ENCODE measurements around the gene ARHGAP11A.
"Not testable (repeated sequence)": the region's sequence is repeated elsewhere in the genome, so short reads cannot be mapped to it uniquely, and the experiment has no call there.

Gene ARHGAP11A, protein sequence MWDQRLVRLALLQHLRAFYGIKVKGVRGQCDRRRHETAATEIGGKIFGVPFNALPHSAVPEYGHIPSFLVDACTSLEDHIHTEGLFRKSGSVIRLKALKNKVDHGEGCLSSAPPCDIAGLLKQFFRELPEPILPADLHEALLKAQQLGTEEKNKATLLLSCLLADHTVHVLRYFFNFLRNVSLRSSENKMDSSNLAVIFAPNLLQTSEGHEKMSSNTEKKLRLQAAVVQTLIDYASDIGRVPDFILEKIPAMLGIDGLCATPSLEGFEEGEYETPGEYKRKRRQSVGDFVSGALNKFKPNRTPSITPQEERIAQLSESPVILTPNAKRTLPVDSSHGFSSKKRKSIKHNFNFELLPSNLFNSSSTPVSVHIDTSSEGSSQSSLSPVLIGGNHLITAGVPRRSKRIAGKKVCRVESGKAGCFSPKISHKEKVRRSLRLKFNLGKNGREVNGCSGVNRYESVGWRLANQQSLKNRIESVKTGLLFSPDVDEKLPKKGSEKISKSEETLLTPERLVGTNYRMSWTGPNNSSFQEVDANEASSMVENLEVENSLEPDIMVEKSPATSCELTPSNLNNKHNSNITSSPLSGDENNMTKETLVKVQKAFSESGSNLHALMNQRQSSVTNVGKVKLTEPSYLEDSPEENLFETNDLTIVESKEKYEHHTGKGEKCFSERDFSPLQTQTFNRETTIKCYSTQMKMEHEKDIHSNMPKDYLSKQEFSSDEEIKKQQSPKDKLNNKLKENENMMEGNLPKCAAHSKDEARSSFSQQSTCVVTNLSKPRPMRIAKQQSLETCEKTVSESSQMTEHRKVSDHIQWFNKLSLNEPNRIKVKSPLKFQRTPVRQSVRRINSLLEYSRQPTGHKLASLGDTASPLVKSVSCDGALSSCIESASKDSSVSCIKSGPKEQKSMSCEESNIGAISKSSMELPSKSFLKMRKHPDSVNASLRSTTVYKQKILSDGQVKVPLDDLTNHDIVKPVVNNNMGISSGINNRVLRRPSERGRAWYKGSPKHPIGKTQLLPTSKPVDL

DNA sequence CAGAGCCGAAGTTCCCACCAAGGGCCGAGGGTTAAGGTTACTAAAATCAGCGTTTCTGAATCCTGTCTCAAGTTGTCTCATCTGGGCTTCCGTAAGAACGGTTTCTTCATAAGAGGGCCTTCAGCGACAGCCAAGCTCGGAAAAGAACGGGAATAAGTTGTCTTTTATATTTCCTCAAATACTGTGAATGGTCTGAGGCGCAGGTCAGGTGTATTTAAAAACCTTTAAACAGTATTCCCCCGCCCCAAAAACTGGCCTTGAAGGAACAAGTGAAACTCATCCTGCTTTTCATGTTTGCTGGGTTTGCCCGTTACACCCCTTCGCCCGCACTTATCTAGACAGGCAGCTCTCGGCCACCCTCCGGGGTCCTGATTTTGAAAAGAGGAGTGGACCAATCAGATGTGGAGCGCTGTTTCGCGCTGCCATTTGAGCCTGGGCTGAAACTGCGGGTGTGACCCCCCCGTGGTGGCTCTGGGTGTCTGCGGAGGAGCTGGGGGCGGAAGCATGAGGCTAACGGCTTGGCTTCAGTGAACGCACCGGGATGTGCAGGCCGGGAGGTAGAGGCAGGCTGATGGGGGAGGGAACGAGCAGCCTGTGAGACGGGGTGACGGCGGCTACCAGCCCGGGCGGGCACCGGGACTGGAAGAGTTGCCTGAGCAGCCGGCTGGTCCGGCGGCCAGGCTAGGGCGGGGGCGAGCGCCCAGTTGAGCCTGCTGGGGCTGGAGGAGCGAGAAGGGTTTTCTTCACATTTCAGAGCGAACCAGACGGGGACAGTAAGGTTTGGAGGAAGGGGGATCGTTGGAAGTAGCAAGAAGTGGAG, at the start of gene ARHGAP11A:
Gene ARHGAP11A, plus strand, starts transcription at position 454 of the 820 bp plus-strand sequence. CDS start 708 bp downstream, outside the sequence.
- DNase-seq: not testable (repeated sequence)

DNA sequence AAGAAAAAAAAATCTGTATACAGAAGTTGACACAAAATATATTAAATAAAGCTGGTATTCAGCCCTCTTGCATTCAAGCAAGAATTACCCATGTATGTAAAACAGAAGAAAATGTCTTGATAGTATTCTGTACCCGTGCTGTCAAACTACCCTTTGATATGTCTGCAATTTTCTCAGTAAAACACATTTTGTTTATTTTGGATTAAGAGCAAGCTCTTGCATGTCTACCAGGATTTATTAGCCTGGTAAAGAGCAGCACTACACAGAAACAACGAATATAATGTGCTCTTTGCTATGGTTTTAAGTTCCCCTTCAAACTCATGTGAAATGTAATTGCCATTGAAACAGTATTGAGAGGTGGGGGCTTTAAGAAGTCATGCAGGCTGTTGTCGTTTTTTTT, 46.3 kb upstream of the ARHGAP11A start:
- not testable (repeated sequence) for DNase-seq

DNA sequence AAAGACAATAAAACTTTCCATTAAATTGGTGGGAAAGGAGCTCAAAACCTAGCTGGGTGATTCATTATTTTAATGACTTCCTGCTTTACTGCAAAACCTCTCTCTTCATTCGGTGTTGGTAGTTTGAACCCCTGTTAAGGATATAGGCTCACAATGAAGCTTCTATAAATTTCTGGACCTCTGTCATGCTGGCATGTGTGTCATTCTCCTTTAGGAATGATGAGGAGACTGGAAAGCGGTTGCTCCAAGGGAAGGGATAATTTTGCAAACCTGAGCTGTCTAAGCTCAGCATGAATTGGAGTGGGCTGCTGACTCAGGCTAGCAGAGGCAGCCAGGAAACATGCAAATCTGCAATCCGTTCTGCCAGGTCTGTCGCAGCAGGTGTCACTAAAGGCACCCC, 36.8 kb upstream of the ARHGAP11A start:
- not testable (repeated sequence) for DNase-seq

DNA sequence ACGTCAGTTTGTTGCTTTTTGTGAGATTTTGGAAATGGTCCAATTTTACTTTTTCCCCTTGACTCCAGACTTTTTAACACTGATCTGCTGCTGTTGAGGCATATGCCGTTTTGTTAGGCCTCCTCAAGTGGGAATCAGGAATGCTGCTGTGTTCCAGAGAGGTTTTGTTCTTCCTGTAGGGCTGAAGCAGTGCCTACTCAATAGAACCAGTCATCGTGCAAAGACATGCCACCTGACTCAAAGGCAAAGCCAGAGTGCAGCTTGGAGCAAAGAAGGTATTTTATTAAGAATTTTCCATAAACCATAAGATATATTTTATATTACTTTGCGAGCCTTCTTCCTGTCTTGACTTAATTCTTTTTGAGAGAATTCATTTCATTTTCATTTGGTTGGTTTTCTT, 29.5 kb upstream of the ARHGAP11A start:
- DNase-seq: not testable (repeated sequence)

DNA sequence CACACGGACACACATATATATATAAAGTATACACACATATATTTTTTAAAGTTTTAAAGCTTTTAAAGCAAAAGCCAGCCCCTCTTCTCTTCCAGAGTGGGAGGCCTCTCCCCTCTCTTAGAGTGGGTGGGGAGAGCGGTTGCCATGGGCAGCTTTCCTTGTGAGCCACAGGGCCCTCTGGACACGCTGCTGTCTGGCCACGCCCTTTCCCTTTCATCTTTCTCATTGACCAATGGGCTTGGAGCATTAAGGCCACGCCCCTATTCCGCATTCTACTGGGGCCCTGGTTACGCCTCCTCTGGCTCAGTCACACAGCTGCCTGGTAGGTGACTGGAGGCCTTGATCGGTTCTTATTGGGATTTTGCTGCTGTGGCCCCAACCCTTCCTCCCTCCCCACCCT, 22.2 kb upstream of the ARHGAP11A start, which contains the start of gene GOLGA8N:
Gene GOLGA8N, plus strand, starts transcription at position 306 of the 400 bp plus-strand sequence.
- not testable (repeated sequence) for DNase-seq

DNA sequence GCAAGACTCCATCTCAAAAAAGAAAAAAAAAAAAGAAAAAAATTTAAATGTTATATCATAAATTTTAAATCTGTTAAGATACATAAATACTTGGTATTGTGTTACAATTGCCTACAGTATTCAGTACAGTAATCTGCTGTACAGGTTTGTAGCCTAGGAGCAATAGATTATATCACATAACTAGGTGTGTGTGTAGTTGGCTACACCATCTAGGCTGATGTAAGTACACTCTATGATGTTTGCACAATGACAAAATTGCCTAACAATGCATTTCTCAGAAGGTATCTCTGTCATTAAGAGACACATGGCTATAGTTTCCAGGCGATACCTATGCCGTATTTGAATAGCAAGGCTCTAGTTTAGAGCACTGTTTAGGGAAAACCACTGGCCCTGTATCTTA, 5.8 kb upstream of the ARHGAP11A start:
- not testable (repeated sequence) for DNase-seq

DNA sequence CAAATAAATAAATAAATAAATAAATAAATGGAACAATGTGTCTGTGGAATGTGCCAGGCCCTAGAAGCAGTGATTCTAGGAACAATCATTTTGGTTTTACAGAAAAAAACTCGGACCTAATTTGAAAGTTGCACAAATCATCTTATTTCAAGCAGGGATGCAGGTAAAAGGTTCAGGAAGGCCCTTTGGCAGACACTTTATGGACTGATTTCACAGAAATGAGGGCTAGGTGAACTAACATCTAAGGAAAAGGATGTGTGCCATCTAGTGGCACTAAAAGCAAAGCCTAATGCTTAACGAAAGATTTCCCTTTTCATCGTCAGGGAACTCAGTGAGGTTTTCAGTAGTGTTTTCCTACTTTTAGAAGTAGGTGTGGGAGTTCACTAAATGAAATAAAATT, 4.6 kb upstream of the ARHGAP11A start:
- not testable (repeated sequence) for DNase-seq

DNA sequence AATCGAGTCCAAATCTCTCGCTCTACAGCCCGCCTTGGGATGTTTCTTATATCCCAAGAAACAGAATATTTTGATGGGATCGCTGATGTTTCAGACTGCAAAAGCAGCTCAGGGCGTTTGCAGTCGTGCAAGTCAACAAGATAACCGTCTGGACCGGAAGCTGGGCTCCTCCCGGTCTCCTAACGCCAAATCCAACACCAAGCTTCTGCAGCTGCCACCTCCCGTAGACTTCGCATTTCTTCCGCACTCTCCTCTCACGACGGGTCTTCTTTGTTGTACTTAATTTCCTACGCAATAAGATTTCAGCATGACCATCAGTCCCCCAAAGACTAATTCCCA, 623 bp upstream of the ARHGAP11A start:
- not testable (repeated sequence) for DNase-seq

DNA sequence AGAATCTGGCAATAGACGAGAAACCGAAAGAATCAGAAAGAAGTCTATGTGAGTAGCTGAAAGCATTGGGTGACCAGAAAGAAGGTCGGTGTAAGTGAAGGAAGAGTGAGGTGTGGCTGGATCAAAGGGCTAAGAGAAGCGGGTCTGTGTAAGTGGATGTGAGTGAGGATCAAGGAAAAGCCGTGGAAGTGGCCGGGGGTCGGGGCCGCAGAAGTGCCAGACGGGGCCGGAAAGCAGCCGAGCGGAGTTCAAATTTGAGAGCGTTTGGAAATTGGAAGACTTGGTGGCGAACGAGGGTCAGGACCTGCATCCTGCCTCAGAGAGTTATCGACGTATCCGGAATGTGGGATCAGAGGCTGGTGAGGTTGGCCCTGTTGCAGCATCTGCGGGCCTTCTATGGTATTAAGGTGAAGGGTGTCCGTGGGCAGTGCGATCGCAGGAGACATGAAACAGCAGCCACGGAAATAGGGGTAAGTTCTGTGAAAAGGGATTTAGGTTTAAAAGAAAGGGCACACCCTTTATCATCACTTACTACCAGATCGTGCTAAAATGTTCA, 645 bp downstream of the ARHGAP11A start:
- DNase-seq: not testable (repeated sequence)

DNA sequence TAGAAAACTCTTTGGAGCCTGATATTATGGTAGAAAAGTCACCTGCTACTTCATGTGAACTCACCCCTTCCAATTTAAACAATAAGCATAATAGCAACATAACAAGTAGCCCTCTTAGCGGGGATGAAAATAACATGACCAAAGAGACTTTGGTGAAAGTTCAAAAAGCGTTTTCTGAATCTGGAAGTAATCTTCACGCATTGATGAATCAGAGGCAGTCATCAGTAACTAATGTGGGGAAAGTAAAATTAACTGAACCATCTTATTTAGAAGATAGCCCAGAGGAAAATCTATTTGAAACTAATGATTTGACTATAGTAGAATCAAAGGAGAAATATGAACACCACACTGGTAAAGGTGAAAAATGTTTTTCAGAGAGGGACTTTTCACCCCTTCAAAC, 21.1 kb downstream of the ARHGAP11A start:
- DNase-seq: no peak

DNA sequence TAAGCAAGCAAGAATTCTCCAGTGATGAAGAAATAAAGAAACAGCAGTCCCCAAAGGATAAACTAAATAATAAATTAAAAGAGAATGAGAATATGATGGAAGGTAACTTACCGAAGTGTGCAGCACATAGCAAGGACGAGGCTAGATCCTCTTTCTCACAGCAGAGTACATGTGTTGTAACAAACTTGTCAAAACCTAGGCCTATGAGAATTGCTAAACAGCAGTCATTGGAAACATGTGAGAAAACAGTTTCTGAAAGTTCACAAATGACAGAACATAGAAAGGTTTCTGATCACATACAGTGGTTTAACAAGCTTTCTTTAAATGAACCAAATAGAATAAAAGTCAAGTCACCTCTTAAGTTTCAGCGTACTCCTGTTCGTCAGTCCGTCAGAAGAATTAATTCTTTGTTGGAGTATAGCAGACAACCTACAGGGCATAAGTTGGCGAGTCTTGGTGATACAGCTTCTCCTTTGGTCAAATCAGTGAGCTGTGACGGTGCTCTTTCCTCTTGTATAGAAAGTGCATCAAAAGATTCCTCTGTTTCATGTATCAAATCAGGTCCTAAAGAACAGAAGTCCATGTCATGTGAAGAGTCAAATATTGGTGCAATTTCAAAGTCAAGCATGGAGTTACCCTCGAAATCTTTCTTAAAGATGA, 21.7 kb downstream of the ARHGAP11A start:
- DNase-seq: no peak

DNA sequence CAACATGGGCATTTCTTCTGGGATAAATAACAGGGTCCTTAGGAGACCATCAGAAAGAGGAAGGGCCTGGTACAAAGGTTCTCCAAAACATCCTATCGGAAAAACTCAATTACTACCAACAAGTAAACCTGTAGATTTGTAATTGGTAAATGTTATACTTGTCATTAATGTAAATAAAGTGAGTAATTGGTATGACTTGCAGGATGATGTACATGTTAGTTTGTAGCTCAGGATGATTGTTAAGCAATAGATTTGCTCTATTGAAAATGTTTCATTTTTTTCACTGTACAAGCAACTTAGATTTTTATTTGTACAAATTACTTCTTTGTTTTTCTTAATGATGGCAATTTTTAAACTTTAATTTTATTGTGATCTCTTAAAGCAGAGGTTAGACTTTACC, 22.4 kb downstream of the ARHGAP11A start:
- no peak for DNase-seq

DNA sequence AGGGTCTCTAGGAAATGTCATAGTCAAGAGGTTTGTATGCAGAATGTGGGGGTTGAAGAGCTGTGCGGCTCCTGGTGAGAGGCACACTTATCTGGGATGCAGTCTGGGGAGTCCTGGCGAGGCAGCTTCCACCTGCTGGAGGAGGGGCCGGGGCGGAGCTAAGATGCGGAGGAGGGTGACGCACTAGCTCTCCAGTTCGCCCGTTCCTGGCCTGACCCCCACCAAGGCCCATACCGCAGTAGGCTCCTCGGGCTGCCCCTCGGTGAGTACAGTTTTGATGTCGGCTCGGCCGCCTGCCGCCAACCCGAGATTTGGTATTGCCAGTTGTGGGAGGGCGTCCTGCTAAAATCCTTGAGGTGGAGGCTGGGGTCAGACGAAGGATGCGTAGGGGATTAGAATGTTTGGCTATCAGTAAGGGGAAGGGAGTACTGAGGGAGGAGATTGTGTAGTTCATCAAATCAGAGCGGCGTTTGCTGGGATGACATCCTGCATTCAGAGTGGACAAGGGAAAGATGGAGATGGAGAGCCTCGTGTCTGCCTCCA, 26.3 kb downstream of the ARHGAP11A start, which contains the start of gene SCG5:
Gene SCG5, plus strand, starts transcription at position 194 of the 543 bp plus-strand sequence. CDS start 1,883 bp downstream, outside the sequence.
- peak; percentile 83 for DNase-seq

DNA sequence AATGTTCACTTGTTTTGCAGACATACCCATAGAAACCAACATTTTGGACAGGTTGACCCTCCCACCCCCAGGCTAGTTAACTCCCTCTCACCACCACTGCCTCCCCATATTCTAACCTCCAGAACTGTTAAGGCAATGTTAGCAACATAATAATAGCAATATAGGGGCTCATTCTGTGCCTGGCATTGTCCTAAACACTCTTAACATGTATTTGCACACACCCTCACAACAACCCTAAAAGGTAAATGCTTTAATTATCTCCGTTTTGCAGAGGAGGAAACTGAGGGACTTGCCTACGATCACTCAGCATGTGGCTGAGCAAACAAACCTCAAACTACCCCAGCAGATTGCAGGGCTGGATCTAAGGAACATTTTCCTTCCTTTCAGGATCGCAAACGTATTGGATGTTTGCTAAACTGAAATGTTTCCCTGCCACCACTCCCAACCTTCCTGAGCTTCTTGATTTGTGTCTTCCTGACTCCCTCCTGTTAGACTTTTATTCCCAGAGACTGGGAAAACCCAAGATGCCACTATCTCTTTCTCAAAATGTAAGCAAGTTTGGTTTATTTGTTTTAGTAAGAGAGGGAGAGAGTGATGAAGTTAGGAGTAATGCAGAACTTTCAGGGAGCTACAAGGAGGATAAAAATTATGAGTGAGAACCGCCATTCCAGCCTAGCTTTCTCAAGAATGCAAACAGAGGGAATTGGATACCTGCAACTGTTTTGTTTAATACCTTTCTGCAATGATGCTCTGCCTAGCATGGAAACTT, 27.5 kb downstream of the ARHGAP11A start:
- no peak for DNase-seq

DNA sequence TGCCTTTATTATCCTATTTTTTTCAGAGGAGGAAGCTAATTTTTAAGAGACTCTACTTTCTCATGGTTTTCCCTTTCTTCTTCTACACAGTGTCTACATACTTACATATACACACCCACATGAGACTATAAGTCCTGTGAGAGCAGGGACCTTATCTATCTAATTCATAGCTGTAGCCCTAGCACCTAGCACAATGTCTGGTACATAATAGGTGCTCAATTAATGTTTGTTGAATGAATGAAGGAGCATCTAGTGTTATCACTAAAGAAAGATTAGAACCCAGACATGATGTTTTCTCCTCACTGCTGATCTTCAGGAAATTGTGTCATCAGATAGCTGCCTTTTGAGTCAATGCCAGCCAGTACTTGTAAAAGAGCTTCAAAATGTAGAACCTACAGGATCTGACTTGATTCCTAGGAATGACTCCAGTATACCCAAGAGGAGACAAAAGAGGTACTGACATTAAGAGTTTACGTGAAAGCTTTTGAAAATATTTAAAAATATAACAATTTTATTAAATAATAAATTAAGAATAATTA, 28.7 kb downstream of the ARHGAP11A start:
- DNase-seq: no peak

DNA sequence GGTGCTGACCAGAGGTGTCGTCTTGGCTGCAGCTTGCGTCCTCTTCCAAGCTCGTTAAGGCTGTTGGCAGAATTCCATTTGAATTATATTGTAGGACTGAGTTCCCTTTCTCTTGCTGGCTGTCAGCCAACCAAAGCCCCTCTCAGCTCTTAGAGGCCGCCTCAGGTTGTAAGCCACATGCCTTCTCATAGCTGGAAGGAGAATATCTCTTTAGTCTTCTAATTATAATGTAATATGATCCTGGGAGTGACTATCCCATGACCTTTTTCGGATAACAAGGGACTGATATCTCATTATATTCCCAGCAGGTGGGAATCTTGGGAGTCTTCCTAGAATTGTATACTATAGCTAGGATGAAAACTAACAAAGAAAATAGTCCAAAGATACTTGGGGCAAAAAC, 31.0 kb downstream of the ARHGAP11A start:
- DNase-seq: no peak

DNA sequence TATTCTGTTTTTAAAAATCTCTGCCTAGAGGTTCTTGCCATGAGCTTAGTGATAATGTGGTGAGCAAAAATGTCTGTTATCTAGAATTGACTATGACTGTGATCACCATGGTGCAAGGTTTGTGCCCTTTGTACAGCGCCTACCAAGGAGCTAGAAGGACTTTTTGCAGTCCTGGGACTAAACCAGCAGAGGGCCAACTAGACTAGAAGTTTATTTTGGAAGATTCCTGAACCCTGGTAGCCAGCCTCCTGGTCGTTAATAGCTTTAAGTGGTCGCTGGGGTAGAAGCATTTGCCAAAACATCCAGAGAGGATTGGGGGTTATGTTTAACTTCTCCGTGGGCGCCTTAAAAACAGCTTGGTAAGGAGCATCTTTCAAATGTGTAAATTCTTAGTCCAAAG, 34.0 kb downstream of the ARHGAP11A start:
- DNase-seq: no peak

DNA sequence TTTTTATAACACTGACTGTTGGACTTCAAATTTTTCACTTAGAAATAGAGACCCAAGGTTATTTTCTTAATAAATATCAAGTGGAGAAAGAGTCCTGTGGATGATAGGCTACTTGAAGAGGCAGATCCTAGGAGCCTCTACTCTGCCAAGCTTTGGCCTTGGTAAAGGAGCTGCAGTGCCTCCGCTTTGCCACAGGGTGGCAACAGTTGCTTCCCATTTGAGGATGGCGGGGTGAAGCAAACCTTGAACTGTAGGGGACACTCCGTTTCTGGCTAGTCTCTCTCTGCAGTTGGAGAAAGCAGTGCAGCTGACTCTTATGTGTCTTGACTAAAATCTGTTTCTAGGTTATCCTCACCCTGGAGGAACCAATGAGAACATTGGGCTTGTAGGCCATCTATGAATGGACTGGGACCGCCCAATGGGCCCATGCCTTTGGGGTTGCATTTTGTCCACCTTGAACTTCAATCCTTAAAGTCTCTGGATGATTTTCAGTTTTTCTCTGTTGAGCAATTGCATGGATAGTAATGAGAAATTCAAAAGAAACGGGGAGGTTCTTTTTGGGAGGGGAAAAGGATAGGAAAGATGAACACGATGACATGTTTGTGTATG, 36.0 kb downstream of the ARHGAP11A start:
- DNase-seq: no peak

DNA sequence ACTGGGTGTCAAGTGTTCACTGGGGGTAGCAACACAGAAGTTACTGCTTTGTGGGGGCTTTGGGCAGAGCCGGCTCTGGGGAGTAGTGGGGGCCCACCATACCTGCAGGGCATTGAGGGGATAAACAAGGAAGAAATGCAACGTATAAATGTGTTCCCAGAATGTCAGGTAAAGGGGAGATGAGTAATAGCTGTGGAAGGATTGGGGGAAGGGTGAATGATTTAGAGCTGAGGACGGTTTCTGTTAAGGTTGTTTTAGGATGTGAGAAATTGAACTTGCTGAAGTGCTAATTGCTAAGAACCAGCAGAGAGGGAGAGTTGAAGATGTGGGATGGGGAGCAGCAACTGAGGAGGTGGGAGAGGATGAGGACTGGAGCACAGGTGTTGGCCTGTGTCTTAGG, 36.9 kb downstream of the ARHGAP11A start:
- no peak for DNase-seq

DNA sequence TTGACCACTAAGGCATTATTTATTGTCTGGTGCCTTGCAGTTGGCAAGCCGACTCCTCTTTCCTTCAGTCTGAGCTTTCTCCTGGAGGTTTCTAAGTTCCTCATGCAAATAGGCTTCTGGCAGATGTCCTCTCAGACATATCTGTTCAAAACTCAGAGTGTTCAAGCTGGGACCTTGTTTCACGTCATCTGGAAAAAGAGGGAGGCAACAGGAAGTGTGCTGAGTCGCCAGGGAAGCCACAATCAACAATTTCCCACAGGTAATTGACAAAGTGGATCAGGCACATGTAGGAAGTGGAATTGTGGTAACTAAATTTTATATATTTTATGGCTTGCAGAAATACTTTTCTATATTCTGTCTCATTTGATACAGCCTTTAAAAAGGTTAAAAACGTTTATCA, 40.8 kb downstream of the ARHGAP11A start:
- no peak for DNase-seq
